Activated CD8-positive, alpha-beta T cell treated with anti-CD3 and anti-CD28 coated beads, Interleukin-2, amount 10 ng/mL, durations not matched to agents 7 days and 5 days (primary cell): ENCODE results near the gene FAM156B. TPM values are rescaled to one million over a fixed set of nuclear protein-coding genes. Genes with fewer than 3 reads are reported as not detected.
"Not testable (repeated sequence)": the region's sequence is repeated elsewhere in the genome, so short reads cannot be mapped to it uniquely, and the experiment has no call there.

ENCODE experiments used
- ATAC-seq: fragments of 150-1000 bp; cut with Tn5 transposase; one replicate; pipeline ENCODE4 v1.10.0; 2021; ENCODE audit warnings: moderate library complexity
- CTCF ChIA-PET: fragments of 350-600 bp; sonication (Branson Sonifier 250); formaldehyde crosslinking; loops from one replicate; lab custom pipeline; 2021; ENCODE audit warnings: antibody characterized with exemption; lab: Charles Lee
- POLR2A ChIA-PET: fragments of 350-600 bp; sonication (Branson Sonifier 250); formaldehyde crosslinking; loops from one replicate; lab custom pipeline; 2021; ENCODE audit warnings: antibody characterized with exemption; lab: Charles Lee
- DNase-seq: peaks from one replicate; pipeline ENCODE4 v3.0.0-alpha.2; 2020
- H3K27ac Mint-ChIP-seq: one replicate; pipeline ENCODE4 v1.8.0; 2021; ENCODE audit warnings: mild to moderate bottlenecking, mixed read lengths
- H3K27me3 Mint-ChIP-seq: one replicate; pipeline ENCODE4 v1.8.0; 2021; ENCODE audit warnings: low read depth, mixed read lengths
- H3K36me3 Mint-ChIP-seq: one replicate; pipeline ENCODE4 v1.8.0; 2021; ENCODE audit warnings: low read depth, mixed read lengths
- H3K4me1 Mint-ChIP-seq: one replicate; pipeline ENCODE4 v1.8.0; 2021; ENCODE audit warnings: low read depth, mixed read lengths
- H3K4me3 Mint-ChIP-seq: one replicate; pipeline ENCODE4 v1.8.0; 2021; ENCODE audit warnings: mild to moderate bottlenecking, mixed read lengths
- H3K9me3 Mint-ChIP-seq: one replicate; pipeline ENCODE4 v1.8.0; 2022; ENCODE audit warnings: mixed read lengths; ENCODE audit not compliant: insufficient read depth
- total RNA-seq, 2 experiments: library from RNA; stranded (reverse); gene quantifications; one replicate each; pipeline ENCODE4 v1.2.3, GENCODE V29; 2021

Gene FAM156B
- total RNA-seq, 2 experiments from 2014 or later = 15.4 to 16.3 TPM

GRCh38 chrX:52888090-52888489, 9.0 kb upstream of the FAM156B start:
- POLR2A ChIA-PET, H3K4me3 Mint-ChIP-seq, H3K9me3 Mint-ChIP-seq: not testable (repeated sequence)

DNA sequence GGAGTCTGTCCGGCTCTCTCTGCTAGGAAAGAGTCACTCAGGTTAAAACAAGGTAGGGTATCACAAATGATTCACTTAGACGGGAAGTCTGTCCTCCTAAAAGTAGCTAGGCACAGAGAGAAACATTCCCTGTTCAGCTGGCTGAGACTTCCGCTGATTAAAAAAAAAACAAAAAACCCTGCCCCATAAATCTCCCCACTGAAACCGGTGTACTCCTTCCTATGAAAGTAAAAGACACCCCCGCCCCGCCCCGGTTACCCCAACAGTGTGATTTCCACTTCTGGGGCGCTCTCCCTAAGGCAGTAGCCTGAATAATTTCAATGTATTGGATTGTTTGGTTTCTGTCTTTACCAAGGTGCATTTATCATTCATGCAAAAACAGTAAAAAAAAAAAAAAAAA, 692 bp upstream of the FAM156B start:
- POLR2A ChIA-PET, CTCF ChIA-PET, H3K4me1 Mint-ChIP-seq, H3K4me3 Mint-ChIP-seq, H3K36me3 Mint-ChIP-seq, H3K27me3 Mint-ChIP-seq, DNase-seq, H3K27ac Mint-ChIP-seq, H3K9me3 Mint-ChIP-seq: not testable (repeated sequence)
- ATAC-seq = peak; percentile 17

More at GRCh38 chrX:52888090-52888489, 9.0 kb upstream of the FAM156B start:
- H3K27ac Mint-ChIP-seq, H3K36me3 Mint-ChIP-seq, ATAC-seq, DNase-seq, H3K27me3 Mint-ChIP-seq, CTCF ChIA-PET, H3K4me1 Mint-ChIP-seq: not testable (repeated sequence)

- H3K4me1 Mint-ChIP-seq, H3K36me3 Mint-ChIP-seq, DNase-seq, H3K4me3 Mint-ChIP-seq, CTCF ChIA-PET, POLR2A ChIA-PET, H3K27me3 Mint-ChIP-seq, H3K27ac Mint-ChIP-seq, H3K9me3 Mint-ChIP-seq, ATAC-seq: not testable (repeated sequence)
Measured at GRCh38 chrX:52905531-52905930, 8.4 kb downstream of the FAM156B start.

GRCh38 chrX:52906072-52906471, 8.9 kb downstream of the FAM156B start:
- H3K27ac Mint-ChIP-seq, DNase-seq, H3K4me1 Mint-ChIP-seq, ATAC-seq, H3K4me3 Mint-ChIP-seq, CTCF ChIA-PET, H3K27me3 Mint-ChIP-seq, POLR2A ChIA-PET, H3K9me3 Mint-ChIP-seq, H3K36me3 Mint-ChIP-seq: not testable (repeated sequence)

- H3K36me3 Mint-ChIP-seq, ATAC-seq, H3K9me3 Mint-ChIP-seq, H3K4me1 Mint-ChIP-seq, POLR2A ChIA-PET, DNase-seq, CTCF ChIA-PET, H3K4me3 Mint-ChIP-seq, H3K27me3 Mint-ChIP-seq, H3K27ac Mint-ChIP-seq: not testable (repeated sequence)
Measured at GRCh38 chrX:52907137-52907536, 10.0 kb downstream of the FAM156B start.

GRCh38 chrX:52907900-52908299, 10.8 kb downstream of the FAM156B start:
- ATAC-seq, POLR2A ChIA-PET: not testable (repeated sequence)

DNA sequence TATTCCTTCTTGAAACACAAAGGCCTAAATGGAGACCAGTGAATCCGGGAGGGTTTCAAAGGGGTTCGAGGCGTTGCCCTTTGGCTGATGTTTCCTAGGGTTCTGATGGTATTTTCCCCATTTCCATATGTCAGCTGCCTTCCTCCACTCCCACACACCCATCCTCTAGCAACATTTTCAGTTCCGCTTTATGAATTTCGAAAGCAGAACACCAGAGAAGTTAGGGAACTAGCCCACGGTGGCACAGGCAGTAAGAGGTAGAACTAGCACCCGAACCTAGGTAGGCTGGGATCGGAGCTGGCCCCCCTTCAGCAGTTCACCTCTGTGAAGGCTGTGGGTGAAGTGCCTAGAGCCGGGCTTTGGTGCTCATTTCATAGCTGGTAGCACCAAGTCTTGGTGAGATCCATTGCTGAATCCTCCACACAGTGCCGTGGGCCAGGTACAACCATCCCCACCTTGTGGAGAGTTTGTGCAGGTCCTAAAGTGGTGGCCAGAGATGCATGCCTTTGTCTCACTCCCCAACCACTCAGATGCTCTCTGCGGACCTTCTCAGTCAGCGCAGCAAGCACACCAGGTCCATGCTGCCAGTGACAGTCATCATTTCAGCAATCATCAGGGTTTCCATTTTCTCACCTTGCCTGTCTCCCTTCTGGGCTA, 12.3 kb downstream of the FAM156B start:
- CTCF ChIA-PET = not testable (repeated sequence)

More at GRCh38 chrX:52907900-52908299, 10.8 kb downstream of the FAM156B start:
- H3K4me3 Mint-ChIP-seq, CTCF ChIA-PET, H3K27me3 Mint-ChIP-seq, H3K4me1 Mint-ChIP-seq, H3K27ac Mint-ChIP-seq, H3K9me3 Mint-ChIP-seq, DNase-seq, H3K36me3 Mint-ChIP-seq: not testable (repeated sequence)

DNA sequence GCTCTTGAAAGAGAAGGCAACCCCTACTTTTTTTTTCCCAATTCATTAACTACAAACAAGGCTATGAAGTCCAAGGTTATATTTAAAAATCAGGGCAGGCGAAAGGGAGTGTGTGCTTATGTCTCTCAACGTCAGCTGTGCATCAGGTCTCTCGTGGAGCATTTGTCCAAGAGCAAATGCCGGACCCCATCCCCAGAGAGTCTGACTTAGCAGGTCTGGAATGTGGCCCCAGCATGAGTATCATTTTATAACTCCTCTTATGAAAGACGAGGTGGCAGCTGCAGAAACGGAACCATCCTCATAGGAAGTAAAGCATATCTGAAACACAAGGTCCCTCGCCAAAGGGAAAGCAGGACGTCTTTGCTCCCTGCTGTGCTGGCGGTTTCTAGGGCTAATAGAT, 16.6 kb downstream of the FAM156B start:
- H3K4me1 Mint-ChIP-seq, ATAC-seq, POLR2A ChIA-PET, H3K27me3 Mint-ChIP-seq, CTCF ChIA-PET, H3K27ac Mint-ChIP-seq, H3K36me3 Mint-ChIP-seq, H3K9me3 Mint-ChIP-seq, H3K4me3 Mint-ChIP-seq, DNase-seq: not testable (repeated sequence)

More for the DNA sequence above, 12.3 kb downstream of the FAM156B start:
- ATAC-seq, H3K27ac Mint-ChIP-seq, DNase-seq, H3K27me3 Mint-ChIP-seq, H3K4me1 Mint-ChIP-seq, POLR2A ChIA-PET, H3K36me3 Mint-ChIP-seq, H3K9me3 Mint-ChIP-seq, H3K4me3 Mint-ChIP-seq: not testable (repeated sequence)

DNA sequence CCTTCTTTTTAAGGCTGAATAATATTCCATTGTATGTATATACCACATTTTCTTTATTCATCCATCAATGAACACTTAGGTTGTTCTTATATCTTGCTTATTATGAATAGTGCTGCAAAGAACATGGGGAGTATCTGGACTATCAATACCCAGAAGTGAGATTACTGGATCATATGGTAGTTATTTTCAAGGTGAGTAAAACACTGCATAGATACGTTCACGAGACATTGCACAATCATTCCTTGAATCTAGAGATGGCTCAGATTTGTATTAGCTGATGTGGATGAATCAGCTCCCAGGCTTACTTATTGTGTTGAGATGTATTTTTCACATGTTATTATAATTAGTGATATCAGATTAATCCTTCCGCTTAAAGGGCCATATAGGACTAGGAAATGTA, 17.6 kb downstream of the FAM156B start:
- H3K4me1 Mint-ChIP-seq, H3K27ac Mint-ChIP-seq, POLR2A ChIA-PET, H3K9me3 Mint-ChIP-seq, CTCF ChIA-PET, H3K36me3 Mint-ChIP-seq, H3K4me3 Mint-ChIP-seq, DNase-seq, ATAC-seq, H3K27me3 Mint-ChIP-seq: not testable (repeated sequence)

DNA sequence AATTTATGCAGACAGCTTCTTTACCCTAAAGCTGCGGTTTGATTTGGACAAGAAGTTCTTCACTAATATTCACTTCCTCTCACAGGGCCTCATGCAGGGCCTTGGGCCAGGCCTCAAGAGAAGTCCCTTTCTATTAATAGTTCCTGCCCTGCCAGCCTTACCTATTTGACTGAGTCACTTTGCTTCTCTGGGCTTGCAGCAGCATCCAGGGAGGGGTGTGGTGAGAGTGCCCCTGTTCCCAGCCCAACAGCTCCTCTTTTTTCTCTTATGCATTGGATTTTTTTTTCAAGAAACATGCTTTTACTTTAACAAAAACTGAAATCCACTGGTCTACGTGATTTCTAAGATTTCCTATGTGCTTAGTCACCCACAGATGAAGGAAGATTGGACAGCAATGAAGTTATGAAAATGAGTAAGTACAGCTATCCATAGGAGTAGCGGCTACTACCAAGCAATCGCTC, 26.7 kb downstream of the FAM156B start:
- POLR2A ChIA-PET = interaction anchor here (0.8 kb wide), 1 partner anchor 1120 kb away, joined by 3 read pairs; no protein-coding TSS in a partner anchor
- Mint-ChIP-seq H3K27me3 (peaks cover 12% of the 10 kb centered on the region), H3K27ac (no peak overlapping the region), H3K36me3 (no peaks in the 10 kb centered on the region), H3K4me1 (peaks cover 23% of the 10 kb centered on the region), H3K4me3 (no peak overlapping the region), H3K9me3 (no peaks in the 10 kb centered on the region)
- CTCF ChIA-PET = interaction anchor here (1.1 kb wide), 1 partner anchor 11 kb away, joined by 3 read pairs; no protein-coding TSS in a partner anchor
- DNase-seq = no peak
- ATAC-seq = no peak

DNA sequence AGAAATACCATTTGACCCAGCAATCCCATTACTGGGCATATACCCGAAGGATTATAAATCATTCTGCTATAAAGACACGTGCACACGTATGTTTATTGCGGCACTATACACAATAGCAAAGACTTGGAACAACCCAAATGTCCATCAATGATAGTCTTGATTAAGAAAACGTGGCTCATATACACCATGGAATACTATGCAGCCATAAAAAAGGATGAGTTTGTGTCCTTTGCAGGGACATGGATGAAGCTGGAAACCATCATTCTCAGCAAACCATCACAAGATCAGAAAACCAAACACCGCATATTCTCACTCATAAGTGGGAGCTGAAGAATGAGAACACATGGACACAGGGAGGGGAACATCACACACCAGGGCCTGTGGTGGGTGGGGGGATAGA, 33.1 kb downstream of the FAM156B start:
- POLR2A ChIA-PET, DNase-seq, H3K4me3 Mint-ChIP-seq, H3K9me3 Mint-ChIP-seq, H3K36me3 Mint-ChIP-seq, H3K27ac Mint-ChIP-seq, ATAC-seq, CTCF ChIA-PET: not testable (repeated sequence)
- H3K27me3 Mint-ChIP-seq = peaks cover 16% of the 10 kb centered on the region
- peaks cover 13% of the 10 kb centered on the region for H3K4me1 Mint-ChIP-seq

DNA sequence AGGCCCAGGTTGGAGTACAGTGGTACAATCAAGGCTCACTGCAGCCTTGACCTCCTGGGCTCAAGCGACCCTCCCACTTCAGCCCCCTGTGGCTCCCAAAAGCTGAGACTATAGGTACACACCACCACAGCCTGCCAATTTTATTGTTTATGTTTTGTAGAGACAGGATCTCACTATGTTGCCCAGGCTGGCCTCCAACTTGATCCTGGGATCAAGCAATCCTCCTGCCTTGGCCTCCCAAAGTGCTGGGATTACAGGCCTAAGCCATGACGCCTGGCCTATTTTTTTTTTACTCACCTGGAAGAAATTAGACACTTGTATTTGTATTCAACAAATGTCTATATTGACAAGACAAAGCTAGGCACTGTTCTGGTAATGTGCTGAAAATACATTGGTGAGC, 36.1 kb downstream of the FAM156B start:
- no peaks in the 10 kb centered on the region for H3K36me3 Mint-ChIP-seq
- no peak overlapping the region for H3K4me3 Mint-ChIP-seq
- peaks cover 10% of the 10 kb centered on the region for H3K4me1 Mint-ChIP-seq
- ChIA-PET POLR2A (no interaction called here), CTCF (no interaction called here)
- no peak overlapping the region for H3K27ac Mint-ChIP-seq
- DNase-seq = no peak
- ATAC-seq = no peak
- H3K9me3 Mint-ChIP-seq = no peaks in the 10 kb centered on the region
- H3K27me3 Mint-ChIP-seq = peaks cover 8% of the 10 kb centered on the region
